IMR-90 (cell line): ENCODE measurements around the gene ASAH2.

Experiments
- CTCF ChIP-seq: conservative IDR thresholded peaks from 2 replicates; pipeline ENCODE4 v1.5.1; 2012; ENCODE audit warnings: mild to moderate bottlenecking, low read depth, low read length, improper control_type of control experiment
- FOS ChIP-seq: fragments of 150-350 bp; IDR thresholded peaks from 2 replicates; pipeline ENCODE4 v1.6.1; 2016; ENCODE audit warnings: low read depth, low read length
- MAFK ChIP-seq: IDR thresholded peaks from 2 replicates; pipeline ENCODE4 v1.6.1; 2012; ENCODE audit warnings: low read depth, low read length, improper control_type of control experiment
- MXI1 ChIP-seq: IDR thresholded peaks from 2 replicates; pipeline ENCODE4 v1.6.1; 2012; ENCODE audit warnings: low read depth, mild to moderate bottlenecking, low read length, moderate library complexity, borderline replicate concordance
- POLR2A ChIP-seq: IDR thresholded peaks from 2 replicates; pipeline ENCODE4 v1.6.1; 2012; ENCODE audit warnings: mild to moderate bottlenecking, low read depth, low read length

- no peak for TF ChIP-seq POLR2A
- TF ChIP-seq MXI1: no peak
- TF ChIP-seq CTCF: no peak
- no peak for TF ChIP-seq MAFK
- TF ChIP-seq FOS: no peak
Observed at GRCh38 chr10:50299948-50300669, 48.8 kb upstream of the ASAH2 start.
